Measurements from ENCODE around the gene STOM. TPM values are rescaled to one million over a fixed set of nuclear protein-coding genes. Genes with fewer than 3 reads are reported as not detected.

The STOM gene
- total RNA-seq, 1 donor from 2014 or later, result 194 TPM

GRCh38 chr9:121312169-121312568, 57.9 kb downstream of the STOM start:
- ATAC-seq (no peak), DNase-seq (ENCODE audit: missing footprints) (no peak)

GRCh38 chr9:121310571-121310970, 59.5 kb downstream of the STOM start:
- DNase-seq (ENCODE audit: missing footprints), result no peak
- ATAC-seq, result no peak
- intact Hi-C loops (cut with DNase I), result no loop called here

More at GRCh38 chr9:121312169-121312568, 57.9 kb downstream of the STOM start:
- intact Hi-C loops (cut with DNase I), result no loop called here

GRCh38 chr9:121309833-121310425, 60.1 kb downstream of the STOM start:
- ATAC-seq (no peak), DNase-seq (ENCODE audit: missing footprints) (no peak)
- intact Hi-C loops (cut with DNase I), result no loop called here

GRCh38 chr9:121309171-121309570, 60.9 kb downstream of the STOM start:
- DNase-seq (ENCODE audit: missing footprints) (no peak), ATAC-seq (no peak)
- intact Hi-C loops (cut with DNase I), result no loop called here

- intact Hi-C loops (cut with DNase I), result no loop called here
- ATAC-seq (no peak), DNase-seq (ENCODE audit: missing footprints) (no peak)
Measured at GRCh38 chr9:121308765-121309164, 61.3 kb downstream of the STOM start.

GRCh38 chr9:121307976-121308375, 62.1 kb downstream of the STOM start:
- ATAC-seq, result no peak
- no peak for DNase-seq (ENCODE audit: missing footprints)
- intact Hi-C loops (cut with DNase I), result no loop called here

- peak; percentile 81 for ATAC-seq
- intact Hi-C loops (cut with DNase I), result no loop called here
- peak; percentile 91 for DNase-seq (ENCODE audit: missing footprints)
Measured at GRCh38 chr9:121305269-121305994, 64.6 kb downstream of the STOM start.

GRCh38 chr9:121304707-121305106, 65.3 kb downstream of the STOM start:
- ATAC-seq, result no peak
- intact Hi-C loops (cut with DNase I), result no loop called here
- DNase-seq (ENCODE audit: missing footprints), result no peak

- no peak for ATAC-seq
- DNase-seq (ENCODE audit: missing footprints), result no peak
- intact Hi-C loops (cut with DNase I), result no loop called here
Measured at GRCh38 chr9:121303456-121304451, 66.3 kb downstream of the STOM start.

GRCh38 chr9:121302786-121303185, 67.3 kb downstream of the STOM start:
- intact Hi-C loops (cut with DNase I), result no loop called here
- no peak for ATAC-seq
- no peak for DNase-seq (ENCODE audit: missing footprints)

- no peak for DNase-seq (ENCODE audit: missing footprints)
- ATAC-seq, result no peak
- intact Hi-C loops (cut with DNase I), result no loop called here
Measured at GRCh38 chr9:121302341-121302740, 67.7 kb downstream of the STOM start.

GRCh38 chr9:121301881-121302286, 68.2 kb downstream of the STOM start:
- no peak for ATAC-seq
- no peak for DNase-seq (ENCODE audit: missing footprints)
- intact Hi-C loops (cut with DNase I), result no loop called here

- intact Hi-C loops (cut with DNase I), result no loop called here
- ATAC-seq, result no peak
Measured at GRCh38 chr9:121300283-121301119, 69.5 kb downstream of the STOM start.

GRCh38 chr9:121299467-121300282, 70.4 kb downstream of the STOM start:
- ATAC-seq, result peak; percentile 72
- intact Hi-C loops (cut with DNase I), result loop anchor here (2.0 kb wide), 1 partner anchor 21 kb away; no protein-coding TSS in a partner anchor
- DNase-seq (ENCODE audit: missing footprints), result peak; percentile 92

More at GRCh38 chr9:121300283-121301119, 69.5 kb downstream of the STOM start:
- DNase-seq (ENCODE audit: missing footprints), result no peak

GRCh38 chr9:121298689-121299466, 71.2 kb downstream of the STOM start:
- intact Hi-C loops (cut with DNase I), result loop anchor here (2.0 kb wide), 1 partner anchor 20 kb away; no protein-coding TSS in a partner anchor
- peak; percentile 71 for ATAC-seq
- DNase-seq (ENCODE audit: missing footprints), result no peak

GRCh38 chr9:121298016-121298538, 72.0 kb downstream of the STOM start:
- intact Hi-C loops (cut with DNase I), result loop anchor here (2.0 kb wide), 1 partner anchor 19 kb away; no protein-coding TSS in a partner anchor
- ATAC-seq (no peak), DNase-seq (ENCODE audit: missing footprints) (peak; percentile 51)

- ATAC-seq (no peak), DNase-seq (ENCODE audit: missing footprints) (no peak)
- intact Hi-C loops (cut with DNase I), result no loop called here
Measured at GRCh38 chr9:121297389-121297788, 72.7 kb downstream of the STOM start.

Measured in Right ventricle myocardium inferior (tissue), 1 donor.